Measurements from ENCODE around the gene SCMH1.

SCMH1 gene

DNA sequence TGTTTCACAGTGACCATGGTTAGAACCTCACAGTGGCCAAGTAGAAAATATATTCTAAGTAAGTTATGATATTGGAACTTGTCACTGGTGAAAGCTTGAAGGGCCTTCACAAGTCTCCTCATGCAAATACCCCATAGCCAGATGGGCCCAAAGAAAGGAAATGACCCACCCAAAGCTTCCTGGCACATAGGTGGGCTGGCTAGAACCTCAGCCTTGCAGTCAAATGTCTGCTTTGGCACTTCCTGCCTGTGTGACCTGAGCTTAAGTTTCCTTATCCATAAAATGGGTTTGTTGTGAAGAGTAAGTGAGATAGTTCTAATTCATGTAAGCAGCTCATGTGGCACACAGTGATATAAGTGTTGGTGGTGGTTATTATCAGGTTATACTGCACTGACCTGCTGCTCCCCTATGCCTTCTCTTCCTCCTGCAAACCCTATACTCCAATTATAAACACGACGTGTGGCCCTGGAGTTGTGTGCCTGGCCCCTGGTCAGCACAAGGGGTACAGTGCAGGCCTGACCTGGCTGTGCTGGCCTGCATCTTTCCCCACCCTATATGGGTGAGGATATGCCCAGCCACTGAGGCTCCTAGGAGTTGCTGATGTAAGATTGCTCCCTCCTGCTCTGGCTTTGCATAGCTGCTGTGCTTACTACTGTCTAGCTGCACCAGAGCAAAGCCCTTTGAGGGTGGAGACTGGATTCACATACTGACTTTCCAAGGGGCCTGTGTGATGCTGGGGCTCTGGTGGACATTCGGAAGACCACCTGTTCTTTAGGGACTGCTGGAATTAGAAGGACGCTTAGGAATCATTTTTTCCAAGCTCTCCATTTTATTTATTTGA, 215.9 kb downstream of the SCMH1 start:
- DNase-seq (ENCODE audit: low read depth, low spot score), result no peak

DNA sequence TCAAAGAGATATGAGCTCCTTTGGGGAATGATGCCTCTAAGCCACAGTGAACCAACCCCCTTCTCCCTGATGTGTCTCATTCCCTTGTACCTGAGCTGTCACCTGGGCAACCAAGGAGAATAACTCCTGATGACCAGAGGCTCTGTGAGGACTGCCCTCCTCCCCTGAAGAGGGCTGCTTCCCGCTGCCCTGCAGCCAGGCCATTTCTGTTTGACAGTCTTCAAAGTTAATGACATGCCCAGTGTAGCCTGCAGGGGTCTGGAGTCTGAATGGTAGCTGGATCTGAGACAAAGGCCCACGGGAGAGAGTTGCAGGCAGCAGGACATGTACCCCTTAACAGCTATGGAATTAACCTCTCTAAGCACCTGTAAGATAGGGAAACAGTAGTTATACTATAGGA, 217.2 kb downstream of the SCMH1 start:
- DNase-seq (ENCODE audit: low read depth, low spot score), result no peak

DNA sequence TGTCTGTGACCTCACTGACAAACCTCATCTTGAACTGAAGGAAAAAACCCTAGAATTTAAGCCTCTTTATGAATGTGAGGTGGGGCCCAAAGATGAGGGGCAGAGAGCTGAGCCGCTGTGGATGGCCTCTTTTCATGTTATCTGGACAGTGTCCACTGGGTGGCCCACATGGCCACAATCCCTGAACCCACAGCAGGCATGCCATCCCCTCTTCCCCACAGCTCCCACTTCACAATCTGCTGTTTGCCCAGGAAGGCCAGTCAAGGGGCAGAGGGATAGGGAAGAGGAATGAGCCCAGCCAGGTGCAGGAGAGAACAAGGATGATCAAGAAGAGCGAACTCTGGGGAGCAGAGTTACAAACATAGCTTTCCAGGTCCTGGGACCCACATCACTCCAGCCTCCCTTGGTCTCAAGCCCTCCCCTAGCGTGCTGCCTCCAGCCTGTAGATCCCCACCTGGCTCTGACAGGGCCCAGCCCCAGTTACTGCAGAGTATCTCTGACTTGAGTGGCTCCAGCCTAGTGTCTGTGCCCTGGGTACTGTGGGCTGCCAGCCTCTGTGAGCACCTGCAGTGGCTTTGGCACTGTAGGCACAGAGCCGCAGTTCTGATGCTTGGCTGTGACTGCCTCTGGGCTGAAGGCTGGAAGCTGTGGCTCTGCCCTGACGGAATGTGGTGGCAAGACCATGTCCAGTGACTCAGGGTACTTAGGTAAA, 218.7 kb downstream of the SCMH1 start:
- no peak for DNase-seq (ENCODE audit: low read depth, low spot score)

DNA sequence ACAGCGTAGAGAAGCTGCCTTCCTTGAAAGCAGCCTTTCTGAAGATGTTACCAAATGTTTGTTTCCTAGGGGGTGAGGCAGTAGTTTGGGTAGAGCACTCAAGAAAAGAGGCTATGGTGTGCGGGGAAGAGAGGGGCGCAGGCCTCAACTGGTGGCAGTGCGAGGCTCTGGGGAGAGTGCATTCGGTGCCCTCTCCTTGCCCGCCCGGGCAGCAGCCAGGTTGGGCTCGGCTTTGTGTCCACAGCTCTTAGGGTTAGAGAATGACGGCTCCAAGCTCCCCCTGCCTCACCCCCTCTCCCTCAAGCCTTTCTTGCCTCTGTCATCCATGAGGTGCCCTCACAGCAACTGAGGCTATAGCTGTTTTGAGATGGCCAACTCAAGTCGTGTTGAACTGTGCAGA, 219.7 kb downstream of the SCMH1 start:
- no peak for DNase-seq (ENCODE audit: low read depth, low spot score)

DNA sequence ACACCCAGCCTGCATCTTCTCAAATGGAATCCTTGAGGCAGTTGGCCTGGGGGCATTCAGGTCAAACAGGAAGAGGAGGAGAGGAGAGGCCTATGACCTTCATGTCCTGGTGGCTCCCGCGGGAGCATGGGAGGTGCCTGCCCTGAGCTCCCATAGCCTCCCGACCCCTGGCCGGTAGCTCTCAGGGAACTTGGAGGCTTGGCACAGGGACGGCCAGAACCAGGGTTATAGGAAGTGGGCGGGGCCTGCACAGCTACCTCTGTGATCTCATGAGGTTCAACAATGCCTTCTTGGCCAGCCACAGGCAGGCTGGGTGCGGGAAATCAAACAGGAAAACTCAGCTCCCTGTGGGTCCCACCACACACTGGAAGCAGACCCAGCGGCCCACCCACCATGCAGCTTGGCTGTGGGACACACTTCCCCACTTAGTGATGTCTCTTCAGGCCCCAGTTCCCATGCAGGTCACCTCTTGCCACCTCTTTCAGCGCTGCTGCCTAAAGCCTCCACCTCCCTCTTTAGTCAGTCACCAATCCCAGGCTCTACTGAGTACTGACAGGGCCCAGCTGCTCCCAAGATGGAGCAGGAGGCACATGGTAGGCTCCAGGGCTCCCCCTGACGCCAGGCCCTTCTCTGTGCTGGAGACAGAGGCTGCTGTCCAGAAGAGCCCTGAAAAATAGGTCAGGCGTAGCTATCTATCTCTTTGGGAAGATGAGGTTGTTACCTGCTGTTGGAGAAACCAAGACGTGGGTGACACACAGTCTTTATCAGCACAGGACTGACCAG, 220.4 kb downstream of the SCMH1 start, which contains the start of gene SLFNL1:
Gene SLFNL1 (minus strand): TSS at position 200 of the 783 bp plus-strand sequence. CDS start 1,065 bp downstream, outside the sequence.
- no peak for DNase-seq (ENCODE audit: low read depth, low spot score)

DNA sequence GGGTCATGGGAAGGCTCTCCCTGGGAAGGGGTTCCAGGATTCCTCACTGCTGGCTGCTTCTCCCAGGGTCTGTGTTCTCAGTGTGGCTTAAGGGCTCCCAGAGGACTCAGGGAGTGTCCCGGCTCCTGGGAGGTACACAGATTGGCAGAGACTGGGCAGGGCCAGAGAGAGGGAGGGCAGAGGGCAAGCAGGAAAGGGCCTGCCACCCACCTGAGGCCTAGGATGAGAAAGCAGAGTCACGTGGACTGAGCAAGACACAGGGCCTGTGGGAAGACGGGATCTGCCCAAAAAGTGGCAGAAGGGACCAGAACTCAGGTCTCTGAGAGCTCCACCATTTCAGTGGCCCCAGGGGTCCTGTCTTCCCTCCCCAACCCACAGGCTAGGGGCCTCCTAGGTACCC, 221.5 kb downstream of the SCMH1 start:
- DNase-seq (ENCODE audit: low read depth, low spot score), result no peak

DNA sequence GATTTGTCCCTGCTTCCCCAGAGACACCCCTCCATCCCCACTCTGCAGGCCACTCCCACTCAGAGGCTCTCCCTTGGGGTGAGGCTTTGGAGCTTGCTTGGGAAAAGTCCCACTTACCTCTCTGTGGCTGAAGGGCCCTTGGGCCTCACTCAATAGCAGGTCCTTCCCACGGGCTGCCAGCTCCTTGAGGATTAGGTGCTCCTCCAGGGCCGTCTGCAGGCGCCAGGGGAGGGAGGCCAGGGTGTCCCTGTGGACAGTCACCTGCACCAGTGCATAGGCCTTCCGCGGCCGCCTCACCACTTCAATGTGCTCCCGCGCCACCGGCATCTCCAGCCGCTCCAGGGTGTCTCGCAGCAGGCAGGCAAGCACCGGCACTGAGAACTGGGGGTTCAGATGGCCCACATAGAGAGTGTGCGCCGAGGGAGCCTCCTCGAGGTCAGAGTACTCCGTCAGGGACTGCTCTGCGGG, 222.0 kb downstream of the SCMH1 start:
- DNase-seq (ENCODE audit: low read depth, low spot score), result no peak

DNA sequence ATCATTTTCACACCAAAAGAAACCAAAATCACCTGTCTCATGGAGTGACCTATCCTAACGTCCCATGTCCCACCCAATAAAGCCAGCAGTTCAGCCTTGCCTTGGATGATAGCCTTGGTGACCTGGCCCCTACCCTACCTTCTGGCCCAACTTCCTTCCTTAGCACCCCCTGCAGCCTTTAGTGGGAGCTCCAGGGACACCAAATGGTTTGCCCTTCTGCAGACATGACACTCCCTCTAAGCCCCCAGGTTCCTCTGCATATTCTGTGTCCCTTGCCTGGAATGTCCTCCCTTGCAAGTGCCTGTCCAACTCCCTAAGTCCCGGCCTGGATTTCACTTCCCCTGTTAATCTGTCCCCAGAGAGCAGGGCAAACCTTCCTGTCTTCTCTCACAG, 222.8 kb downstream of the SCMH1 start:
- DNase-seq (ENCODE audit: low read depth, low spot score), result no peak

DNA sequence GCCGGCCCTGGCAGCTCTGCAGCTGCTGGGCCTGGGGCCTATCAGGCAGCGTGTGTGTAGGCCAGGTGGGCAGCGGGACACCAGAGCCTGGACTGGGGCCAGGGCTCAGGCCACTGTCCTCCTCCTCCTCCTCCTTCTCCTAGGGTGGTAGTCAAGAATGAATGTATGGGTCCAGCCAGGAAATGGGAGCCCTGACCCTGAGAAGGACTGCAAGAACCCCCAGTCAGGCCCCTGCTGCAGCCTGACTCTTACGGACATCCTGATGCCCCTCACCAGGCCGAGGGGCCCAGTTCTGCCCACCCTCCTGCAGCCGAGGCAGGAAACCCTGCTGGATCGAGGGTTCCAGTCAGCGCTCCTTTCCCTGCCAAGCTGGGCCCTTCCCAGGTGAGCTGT, 224.1 kb downstream of the SCMH1 start:
- no peak for DNase-seq (ENCODE audit: low read depth, low spot score)

DNA sequence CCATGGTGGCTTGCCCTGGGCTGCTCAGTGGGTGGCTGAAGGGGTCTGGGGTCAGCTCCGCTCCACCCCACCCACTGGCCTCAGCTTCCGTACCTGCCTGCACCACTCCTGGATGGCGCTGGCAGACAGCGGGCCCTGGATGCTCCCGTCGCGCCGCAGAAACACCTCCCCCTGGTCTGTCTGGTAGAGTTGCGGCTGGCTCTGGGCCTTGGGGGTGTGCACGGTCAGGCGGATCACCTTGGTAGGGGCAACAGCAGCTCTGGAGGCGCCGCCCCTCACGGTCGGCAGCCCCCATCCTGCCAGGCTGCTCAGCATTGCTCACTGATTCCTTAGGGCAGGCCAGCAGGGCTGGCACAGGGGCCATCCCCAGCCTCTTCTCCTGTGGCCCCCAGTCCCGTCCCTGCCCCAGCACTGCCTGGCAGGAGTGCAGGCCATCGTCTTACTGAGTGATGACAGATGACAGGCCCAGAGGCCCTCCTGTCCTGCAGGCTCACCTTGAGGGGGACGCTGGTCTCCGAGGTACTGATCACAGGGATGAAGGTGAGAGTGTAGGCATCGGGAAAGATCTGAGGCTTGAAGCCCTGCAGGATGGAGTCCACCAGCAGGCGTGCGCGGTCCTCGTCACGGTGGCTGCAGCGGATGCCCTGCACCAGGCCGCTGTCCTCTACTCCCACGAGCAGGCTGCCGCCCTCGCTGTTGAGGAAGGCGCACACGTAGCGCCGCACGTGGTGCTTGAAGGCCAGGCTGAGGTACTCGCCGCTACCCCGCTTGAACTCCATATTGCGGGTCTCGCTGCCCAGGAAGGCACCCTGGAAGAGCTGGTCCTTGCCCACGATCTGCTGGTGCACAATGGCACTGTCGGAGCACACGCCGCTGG, 224.7 kb downstream of the SCMH1 start:
- no peak for DNase-seq (ENCODE audit: low read depth, low spot score)

DNA sequence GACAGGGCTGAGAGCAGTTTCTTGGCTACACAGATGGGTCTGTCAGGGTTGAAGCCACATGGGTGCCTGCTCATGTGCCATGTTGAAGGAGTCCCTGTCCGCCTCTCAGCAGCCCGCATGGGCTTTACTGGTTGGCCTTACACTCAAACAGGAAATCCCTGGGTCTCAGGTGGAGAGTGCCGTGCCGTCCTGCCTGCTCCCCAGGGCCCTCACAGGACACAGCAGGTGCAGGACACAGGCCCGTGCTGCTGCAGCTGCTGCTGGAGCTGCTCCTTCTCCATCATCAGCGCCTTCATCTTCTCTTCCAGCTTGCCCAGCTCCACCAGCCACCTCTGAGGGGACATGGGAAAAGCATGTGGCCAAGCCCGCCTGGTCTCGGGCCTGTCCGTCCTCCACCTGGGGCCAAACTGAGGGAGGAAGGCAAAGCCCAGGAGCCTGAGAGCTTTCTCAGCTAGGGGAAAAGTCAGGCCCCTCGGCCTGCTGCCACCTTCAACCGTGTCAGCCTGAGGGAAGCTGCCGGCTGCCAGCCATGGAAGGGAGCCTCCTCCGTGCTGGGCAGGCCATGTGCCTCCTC, 226.1 kb downstream of the SCMH1 start:
- no peak for DNase-seq (ENCODE audit: low read depth, low spot score)

DNA sequence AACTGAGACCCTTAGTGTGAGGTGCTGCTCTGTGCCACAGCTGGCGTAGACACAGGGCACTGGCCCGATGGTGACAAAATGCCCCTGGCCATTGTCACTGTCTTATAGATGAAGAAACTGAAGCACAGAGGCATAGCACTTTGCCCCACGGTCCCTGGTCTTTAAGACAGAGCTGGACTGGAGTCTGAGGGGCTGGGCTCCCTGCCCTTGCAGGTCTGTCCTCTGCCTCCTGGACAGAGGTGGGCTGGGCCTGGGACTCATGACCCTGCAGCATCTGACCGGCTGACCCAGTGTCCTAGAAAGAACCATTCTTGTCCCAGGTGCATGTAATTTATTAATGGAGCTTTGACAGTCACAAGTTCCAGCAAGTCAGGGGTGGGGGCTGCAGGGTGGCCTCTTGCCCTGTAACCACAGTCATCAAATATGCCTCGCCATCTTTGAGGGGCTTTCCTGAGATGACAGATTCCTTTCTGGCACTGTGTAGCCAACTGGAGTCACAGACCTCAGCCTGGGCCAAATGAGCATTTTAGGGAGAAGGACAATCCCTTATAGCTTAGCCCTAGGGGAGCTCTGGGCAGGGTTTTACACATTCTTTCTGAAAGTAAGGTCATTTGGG, 226.7 kb downstream of the SCMH1 start:
- no peak for DNase-seq (ENCODE audit: low read depth, low spot score)

DNA sequence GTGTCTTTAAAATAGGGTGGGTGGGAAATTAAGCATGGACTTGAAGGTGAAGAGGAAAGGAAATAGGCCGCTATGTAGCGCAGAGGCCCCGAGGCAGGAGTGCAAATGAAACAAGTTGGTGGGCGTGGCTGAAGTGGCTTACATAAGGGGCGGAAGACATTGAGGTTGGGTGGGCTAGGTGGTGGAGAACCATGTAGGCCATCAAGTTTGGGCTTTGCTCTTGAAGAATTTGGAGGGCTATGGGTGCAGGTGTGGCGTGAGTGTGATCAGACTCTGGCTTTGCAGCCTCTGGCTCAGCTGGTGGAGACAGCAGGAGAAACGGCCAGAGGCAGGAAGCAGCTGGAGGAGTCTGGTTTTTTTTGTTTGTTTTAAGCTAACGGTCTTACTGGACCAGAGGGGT, 227.2 kb downstream of the SCMH1 start:
- DNase-seq (ENCODE audit: low read depth, low spot score), result no peak

DNA sequence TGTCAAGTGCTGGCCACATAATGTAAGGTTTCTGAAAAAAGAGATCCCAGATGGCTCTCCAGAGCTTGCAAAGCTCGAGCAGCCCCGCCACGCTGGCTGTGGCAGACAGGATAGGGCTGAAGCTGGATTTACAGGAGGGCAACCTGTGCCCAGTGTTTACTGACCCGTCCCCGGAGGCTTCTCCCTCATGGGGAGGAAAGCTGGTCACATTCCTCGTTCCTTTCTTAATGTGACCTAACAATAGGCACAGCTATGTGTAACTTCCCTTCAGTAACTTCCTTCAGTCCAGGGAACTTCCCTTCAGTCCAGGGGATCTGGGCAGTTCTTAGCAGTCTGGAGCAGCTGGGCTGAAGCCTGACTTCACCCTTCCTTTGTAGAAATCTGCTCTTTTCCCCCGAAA, 228.3 kb downstream of the SCMH1 start:
- DNase-seq (ENCODE audit: low read depth, low spot score), result no peak

DNA sequence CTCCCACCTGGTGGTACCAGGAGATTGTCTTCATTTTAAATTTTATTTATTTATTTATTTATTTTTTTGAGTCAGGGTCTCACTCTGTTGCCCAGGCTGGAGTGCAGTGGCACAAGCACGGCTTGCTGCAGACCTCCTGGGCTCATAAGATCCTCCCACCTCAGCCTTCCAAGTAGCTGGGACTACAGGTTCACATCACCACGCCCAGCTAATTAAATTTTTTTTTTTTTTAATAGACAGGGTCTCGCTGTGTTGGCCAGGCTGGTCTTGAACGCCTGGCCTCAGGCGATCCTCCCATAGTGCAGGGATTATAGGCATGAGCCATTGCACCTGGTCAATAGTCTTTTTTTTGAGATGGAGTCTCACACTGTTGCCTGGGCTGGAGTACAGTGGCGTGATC, 229.1 kb downstream of the SCMH1 start:
- no peak for DNase-seq (ENCODE audit: low read depth, low spot score)

DNA sequence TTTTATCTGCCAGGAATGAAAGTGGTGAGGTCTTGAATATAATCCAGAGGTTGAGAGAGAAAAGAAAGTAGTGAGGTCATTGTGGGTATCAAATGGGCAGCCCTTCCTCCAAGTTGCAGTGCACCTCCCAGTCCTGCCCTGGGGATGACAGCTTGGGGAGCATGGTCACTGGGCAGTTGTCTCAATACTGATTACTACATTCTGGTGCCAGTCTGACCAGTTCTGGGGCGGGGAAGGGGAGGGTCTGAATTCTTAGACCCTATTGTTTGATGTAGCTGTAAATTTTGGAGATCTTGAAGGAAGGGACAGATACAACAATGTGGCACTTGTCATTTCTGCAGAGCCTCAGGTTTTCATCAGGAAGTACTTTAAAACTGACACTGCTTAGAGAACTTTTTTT, 231.8 kb downstream of the SCMH1 start:
- DNase-seq (ENCODE audit: low read depth, low spot score), result no peak

DNA sequence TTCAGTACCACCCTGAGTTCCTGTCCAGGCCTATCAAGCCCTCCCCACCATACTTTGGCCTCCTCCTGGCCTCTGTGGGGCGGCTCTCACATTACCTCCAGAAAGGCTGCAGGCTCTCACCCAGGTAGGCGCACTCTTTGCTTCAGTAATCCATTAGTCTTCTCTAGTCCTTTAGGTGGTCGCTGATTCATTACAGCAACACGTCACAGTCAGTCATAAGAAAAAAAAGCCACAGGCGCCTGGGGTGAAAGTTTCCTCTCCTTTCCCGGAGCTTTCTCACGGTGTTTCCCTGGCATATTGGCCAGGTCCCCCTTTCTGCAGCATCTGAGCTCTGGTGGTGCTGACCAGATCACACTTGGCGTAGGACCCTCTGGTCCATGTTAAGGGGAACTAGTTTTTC, 232.6 kb downstream of the SCMH1 start:
- DNase-seq (ENCODE audit: low read depth, low spot score), result no peak

DNA sequence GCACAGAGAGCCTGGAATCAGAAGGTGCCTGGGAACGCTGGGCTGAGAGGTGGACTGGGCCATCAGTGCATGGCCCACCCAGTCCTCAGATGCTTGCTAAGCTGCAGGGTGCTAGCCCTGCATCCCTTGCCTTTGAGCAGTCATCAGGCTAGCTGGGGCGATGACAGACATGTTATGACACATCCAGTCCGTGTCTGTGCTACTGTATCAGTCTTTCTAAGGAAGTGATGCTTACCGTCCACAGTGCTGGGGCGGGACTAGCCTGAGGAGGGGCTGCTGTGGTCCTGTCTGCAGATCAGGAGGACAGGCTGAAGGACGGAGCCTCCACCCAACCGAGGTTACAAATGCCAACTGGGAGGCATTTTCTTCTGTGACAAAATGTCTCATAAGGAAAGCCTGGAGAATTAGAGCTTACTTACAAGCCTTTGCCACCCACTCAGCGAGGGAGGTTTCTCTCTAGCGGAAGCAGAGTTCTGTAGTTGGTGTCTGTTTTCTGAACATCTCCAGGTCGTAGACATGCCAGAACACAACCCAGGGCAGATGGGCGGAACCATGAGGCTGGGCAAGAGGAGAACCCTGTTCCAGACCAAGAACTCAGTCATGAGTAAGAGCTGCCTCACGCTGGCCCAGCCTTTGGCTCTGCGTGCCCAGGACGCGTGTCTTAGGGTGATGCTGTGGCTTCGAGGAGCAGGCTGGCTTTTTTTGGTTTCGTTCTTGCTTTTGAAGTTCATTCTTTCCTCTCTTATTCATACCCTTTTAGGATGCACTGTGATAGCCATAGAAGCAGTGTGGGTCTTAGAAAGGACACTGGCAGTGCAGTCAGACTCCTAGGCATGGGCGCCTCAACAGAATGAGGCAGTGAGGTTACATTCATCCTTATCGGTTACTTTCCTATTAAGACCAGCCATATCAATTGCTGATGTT, 234.9 kb downstream of the SCMH1 start:
- DNase-seq (ENCODE audit: low read depth, low spot score), result no peak

DNA sequence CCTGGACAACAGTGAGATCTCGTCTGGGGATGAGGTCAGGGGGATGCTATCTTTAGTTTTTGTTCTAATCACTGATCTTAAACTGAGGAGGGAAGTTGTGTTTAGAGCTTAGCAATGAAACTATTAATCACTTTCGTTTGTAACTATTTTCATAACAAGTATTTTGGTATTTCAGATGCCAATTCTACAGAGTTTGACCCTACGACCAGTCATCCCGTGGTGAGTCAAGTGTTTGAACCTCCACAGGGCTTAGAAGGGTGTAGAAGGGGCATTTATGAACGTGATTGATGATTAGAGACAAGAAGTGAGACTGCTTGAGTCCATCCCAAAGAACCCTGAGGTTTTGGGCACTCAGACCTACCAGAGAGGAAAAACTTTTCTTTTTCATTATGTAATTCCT, 236.2 kb downstream of the SCMH1 start:
- no peak for DNase-seq (ENCODE audit: low read depth, low spot score)

All from brain pericyte (primary cell).